HepG2 (cell line): ENCODE results near the gene FAM222A. TPM values are rescaled to one million over a fixed set of nuclear protein-coding genes. Genes with fewer than 3 reads are reported as not detected.

Experiments
- ATAC-seq: fragments of 200-7000 bp; cut with Tn5 transposase; 3 replicates; pipeline ENCODE4 v1.9.1; 2020; ENCODE audit warnings: mild to moderate bottlenecking, moderate library complexity
- BruUV-seq: library from RNA; stranded (reverse); fragments of 400-500 nt; replicated peaks from 2 replicates; lab custom pipeline; 2021; lab: Mats Ljungman, UMichigan
- CTCF ChIA-PET: fragments of 300-600 bp; formaldehyde crosslinking; extraction: SDS; loops from one replicate; lab custom pipeline; 2021; ENCODE audit warnings: low total read pairs, inconsistent platforms, low intra/inter-chr PET ratio; lab: Yijun Ruan, JAX
- POLR2A ChIA-PET: fragments of 350-600 bp; sonication (Branson Sonifier 250); formaldehyde crosslinking; loops from one replicate; lab custom pipeline; 2020; ENCODE audit warnings: antibody characterized with exemption, inconsistent platforms; lab: Yijun Ruan, JAX
- DNase-seq: peaks from one replicate; pipeline ENCODE4 v3.0.0-alpha.2; 2015; ENCODE audit warnings: low spot score
- FAIRE-seq: peaks from 3 replicates; lab custom pipeline; 2011; peaks lifted over from hg19 to GRCh38; lab: Jason Lieb, UNC
- H2AFZ ChIP-seq: one replicate; pipeline ENCODE4 v1.6.1; 2011; ENCODE audit warnings: low read length, inconsistent platforms
- H3K27ac ChIP-seq: fragments of 300-600 bp; 3 replicates; pipeline ENCODE4 v1.8.0; 2011; ENCODE audit warnings: mixed run types, mild to moderate bottlenecking, mixed read lengths, low read length, inconsistent platforms; ENCODE audit not compliant: insufficient read depth; ENCODE audit errors: extremely low read length
- H3K27me3 ChIP-seq, 2 experiments: fragments of 200-600 bp in 1 of 2; 2 replicates in 1 of 2; 3 replicates in 1 of 2; pipeline versions ENCODE4 v1.6.0 to v1.8.0; 2011; ENCODE audit warnings: low read length in 2 of 2, mild to moderate bottlenecking in 2 of 2, moderate library complexity in 2 of 2, inconsistent platforms in 1 of 2; ENCODE audit not compliant: insufficient read depth in 2 of 2, control insufficient read depth in 1 of 2
- H3K36me3 ChIP-seq, 2 experiments: fragments of 200-600 bp in 1 of 2; replicated peaks in 1 of 2; 2 replicates in 1 of 2; 3 replicates in 1 of 2; pipeline versions ENCODE4 v1.5.1 to v1.8.0; 2011; ENCODE audit warnings: low read length in 2 of 2, inconsistent platforms in 1 of 2; ENCODE audit not compliant: insufficient read depth in 2 of 2, control insufficient read depth in 1 of 2
- H3K4me1 ChIP-seq: 2 replicates; pipeline ENCODE4 v1.5.1; 2012; ENCODE audit warnings: low read length, inconsistent platforms; ENCODE audit not compliant: insufficient read depth
- H3K4me2 ChIP-seq: 2 replicates; pipeline ENCODE4 v1.6.0; 2011; ENCODE audit warnings: low read depth, low read length, inconsistent platforms
- H3K4me3 ChIP-seq, 3 experiments: fragments of 200-600 bp in 1 of 3; sonication (generic), shearing (Covaris generic) in 1 of 3; replicated peaks in 1 of 3; 2 replicates each; pipeline ENCODE4 v1.5.1; 2011 to 2016; ENCODE audit warnings: low read length in 3 of 3, inconsistent platforms in 2 of 3, low read depth in 2 of 3, mild to moderate bottlenecking in 2 of 3, control low read depth in 1 of 3, mixed read lengths in 1 of 3; ENCODE audit not compliant: insufficient read depth in 1 of 3
- H3K79me2 ChIP-seq: one replicate; pipeline ENCODE4 v1.6.1; 2011; ENCODE audit warnings: low read length, inconsistent platforms; ENCODE audit not compliant: insufficient read depth
- H3K9ac ChIP-seq: 2 replicates; pipeline ENCODE4 v1.6.0; 2011; ENCODE audit warnings: mild to moderate bottlenecking, low read depth, low read length, inconsistent platforms; ENCODE audit not compliant: insufficient read depth
- H3K9me3 ChIP-seq: 2 replicates; pipeline ENCODE4 v1.5.1; 2012; ENCODE audit warnings: mild to moderate bottlenecking, low read length
- H4K20me1 ChIP-seq: 2 replicates; pipeline ENCODE4 v1.6.0; 2011; ENCODE audit warnings: inconsistent platforms, mild to moderate bottlenecking, low read length, moderate library complexity; ENCODE audit not compliant: insufficient read depth
- FOXJ3 ChIP-seq: sonication (generic); formaldehyde crosslinking; IDR thresholded peaks from 2 replicates; pipeline ENCODE4 v1.4.0; 2020; ENCODE audit warnings: missing genetic modification reagents, mild to moderate bottlenecking, borderline replicate concordance
- FUBP1 ChIP-seq: sonication (generic); formaldehyde crosslinking; IDR thresholded peaks from 2 replicates; pipeline ENCODE4 v1.5.1; 2020; ENCODE audit warnings: missing genetic modification reagents, mild to moderate bottlenecking, borderline replicate concordance
- POLR2AphosphoS2 ChIP-seq: IDR thresholded peaks from 2 replicates; pipeline ENCODE4 v1.6.1; 2011; ENCODE audit warnings: low read depth, low read length, improper control_type of control experiment
- TEAD3 ChIP-seq: optimal IDR thresholded peaks from 2 replicates; pipeline ENCODE3; 2016; ENCODE audit warnings: borderline replicate concordance
- UBTF ChIP-seq: sonication (generic); formaldehyde crosslinking; IDR thresholded peaks from 2 replicates; pipeline ENCODE4 v1.4.0; 2020; ENCODE audit warnings: mild to moderate bottlenecking, missing genetic modification reagents
- WGBS: methylation state at CpG from one replicate; pipeline ENCODE4 v1.1.6; 2017; ENCODE audit warnings: low lambda C conversion rate; 5-methylcytosine and 5-hydroxymethylcytosine counted together
- in situ Hi-C: cut with HindIII; loops from 2 replicates; pipeline ENCODE4 v1.10.0; 2017; ENCODE audit warnings: low pct_unique_long_range_greater_than_20kb; ENCODE audit not compliant: extremely low pct_ligation_motif_present
- intact Hi-C: fragments of 100-400 bp; cut with micrococcal nuclease; formaldehyde crosslinking; loops from one replicate; pipeline ENCODE4 v1.10.0; 2022; ENCODE audit not compliant: unreplicated experiment
- polyA plus RNA-seq, 8 experiments: library from polyadenylated mRNA; depleted of rRNA in 3 of 8; stranded (reverse) in 7 of 8; unstranded in 1 of 8; fragments of >200 nt; fragmentation: Illumina TruSeq in 4 of 8; extraction: Trizol in 4 of 8; gene quantifications; 2 replicates each; pipeline versions ENCODE4 v1.2.1 to v1.2.3, GENCODE V29; 2011 to 2016; ENCODE audit warnings: low read depth in 4 of 8, missing spikeins in 1 of 8, mixed read lengths in 1 of 8; ENCODE audit not compliant: insufficient read depth in 1 of 8
- total RNA-seq, 5 experiments: library from RNA; depleted of rRNA; stranded (reverse); fragments of >200 nt; fragmentation: Illumina TruSeq; extraction: Trizol; gene quantifications; 2 replicates each; pipeline ENCODE4 v1.2.3, GENCODE V29; 2016; ENCODE audit warnings: low read depth in 1 of 5

FAM222A gene
- total and polyA plus RNA-seq, 2 of the 13 experiments (the other 11 are each of a cell fraction or from before 2014, with no cell fraction given), result 2.7 to 9.6 TPM

- no peak for TF ChIP-seq FOXJ3 (CRISPR knock-in tag)
- no peak for TF ChIP-seq POLR2AphosphoS2
These were observed 33.9 kb upstream of the FAM222A start (continued) for GRCh38 chr12:109679501-109680263.

- FAIRE-seq, result no peak
These were observed 33.2 kb upstream of the FAM222A start for GRCh38 chr12:109680264-109681005.

More at GRCh38 chr12:109680264-109681005, 33.2 kb upstream of the FAM222A start:
- H2AFZ ChIP-seq, result no peak overlapping the region
- no peaks in the 10 kb centered on the region for H4K20me1 ChIP-seq
- H3K4me3 ChIP-seq, result no peak overlapping the region
- H3K36me3 ChIP-seq, result no peaks in the 10 kb centered on the region
- no peak overlapping the region for H3K9ac ChIP-seq
- H3K27ac ChIP-seq, result no peak overlapping the region
- peaks cover 23% of the 10 kb centered on the region for H3K4me1 ChIP-seq
- in situ Hi-C loops, result no loop called here
- no TSS peak for BruUV-seq
- 43% methylated on average over 4 of the region's 4 CpGs for WGBS
- H3K79me2 ChIP-seq, result no peaks in the 10 kb centered on the region
- peak; percentile 28 for TF ChIP-seq TEAD3
- no peak for TF ChIP-seq FUBP1 (CRISPR knock-in tag)
- TF ChIP-seq UBTF (CRISPR knock-in tag), result no peak
- TF ChIP-seq, all 625 proteins: peak for 1
- DNase-seq, result peak; percentile 25
- peak; percentile 51; the same call in 1 of the 3 replicates for ATAC-seq
- ChIA-PET CTCF (no interaction called here), POLR2A (interaction anchor here (1.2 kb wide), 1 partner anchor 83 kb away, joined by 3 read pairs; no protein-coding TSS in a partner anchor)
- no peaks in the 10 kb centered on the region for H3K9me3 ChIP-seq
- peaks cover 1 to 17% of the 10 kb centered on the region in 2 experiments; a peak in 2 of 5 replicates for H3K27me3 ChIP-seq
- no peak overlapping the region for H3K4me2 ChIP-seq
- intact Hi-C loops, result no loop called here
